GM12878 (cell line): ENCODE data around the gene IKZF1. TPM values are rescaled to one million over a fixed set of nuclear protein-coding genes. Genes with fewer than 3 reads are reported as not detected.

Experiments used
- ATAC-seq: fragments of 200-7000 bp; cut with Tn5 transposase; 3 replicates; pipeline ENCODE4 v1.9.1; 2020; ENCODE audit warnings: mild to moderate bottlenecking, moderate library complexity
- BruUV-seq: library from RNA; stranded (reverse); fragments of 400-500 nt; replicated peaks from 2 replicates; lab custom pipeline; 2021; lab: Mats Ljungman, UMichigan
- CTCF ChIA-PET: fragments of 300-600 bp; sonication (Branson Sonifier 250); formaldehyde crosslinking; extraction: SDS; loops from one replicate; lab custom pipeline; 2021; ENCODE audit warnings: inconsistent platforms; lab: Yijun Ruan, JAX
- POLR2A ChIA-PET: fragments of 350-600 bp; formaldehyde crosslinking; extraction: SDS; loops from one replicate; lab custom pipeline; 2021; ENCODE audit warnings: inconsistent platforms; lab: Charles Lee
- RAD21 ChIA-PET: fragments of 300-600 bp; sonication (Branson Sonifier 250); formaldehyde crosslinking; loops from one replicate; lab custom pipeline; 2023; ENCODE audit warnings: antibody characterized with exemption; ENCODE audit not compliant: unreplicated experiment; lab: Charles Lee
- SMC1A ChIA-PET: fragments of 300-600 bp; sonication (Branson Sonifier 250); formaldehyde crosslinking; loops from one replicate; lab custom pipeline; 2023; ENCODE audit not compliant: unreplicated experiment, uncharacterized antibody; lab: Charles Lee
- DNase-seq: peaks from one replicate; pipeline ENCODE4 v3.0.0-alpha.2; 2011; ENCODE audit warnings: low read depth, low spot score
- FAIRE-seq: peaks from 3 replicates; lab custom pipeline; 2011; peaks lifted over from hg19 to GRCh38; lab: Jason Lieb, UNC
- H2AFZ ChIP-seq: 2 replicates; pipeline ENCODE4 v1.6.0; 2011; ENCODE audit warnings: low read depth, low read length, control low read depth; ENCODE audit not compliant: control insufficient read depth
- H3K27ac ChIP-seq: 2 replicates; pipeline ENCODE4 v1.5.1; 2011; ENCODE audit warnings: control low read depth; ENCODE audit not compliant: control insufficient read depth, insufficient read depth
- H3K27me3 ChIP-seq, 2 experiments: replicated peaks in 1 of 2; 2 replicates each; pipeline versions ENCODE4 v1.6.0 to v1.6.1; 2011; ENCODE audit warnings: low read length in 1 of 2; ENCODE audit not compliant: control insufficient read depth in 2 of 2, insufficient read depth in 2 of 2
- H3K36me3 ChIP-seq, 2 experiments: 2 replicates each; pipeline ENCODE4 v1.5.1; 2011; ENCODE audit warnings: low read length in 1 of 2; ENCODE audit not compliant: control insufficient read depth in 2 of 2, insufficient read depth in 2 of 2
- H3K4me1 ChIP-seq: 2 replicates; pipeline ENCODE4 v1.6.1; 2011; ENCODE audit warnings: mild to moderate bottlenecking, low read length, moderate library complexity, mixed read lengths; ENCODE audit not compliant: control insufficient read depth, insufficient read depth
- H3K4me2 ChIP-seq: 2 replicates; pipeline ENCODE4 v1.6.0; 2011; ENCODE audit warnings: control low read depth; ENCODE audit not compliant: control insufficient read depth, insufficient read depth
- H3K4me3 ChIP-seq: fragments of 200-600 bp; sonication (generic); 2 replicates; pipeline ENCODE4 v1.5.1; 2016
- H3K79me2 ChIP-seq: 2 replicates; pipeline ENCODE4 v1.6.0; 2011; ENCODE audit warnings: low read length; ENCODE audit not compliant: control insufficient read depth, insufficient read depth
- H3K9ac ChIP-seq: 2 replicates; pipeline ENCODE4 v1.8.0; 2011; ENCODE audit warnings: low read length, control low read depth, mixed read lengths; ENCODE audit not compliant: control insufficient read depth, insufficient read depth
- H3K9me3 ChIP-seq: replicated peaks from 3 replicates; pipeline ENCODE4 v1.5.1; 2011; ENCODE audit warnings: mild to moderate bottlenecking, low read length; ENCODE audit not compliant: control insufficient read depth, insufficient read depth
- H4K20me1 ChIP-seq: 2 replicates; pipeline ENCODE4 v1.6.0; 2011; ENCODE audit not compliant: control insufficient read depth, insufficient read depth
- BHLHE40 ChIP-seq, 2 experiments: fragments of 450-650 bp in 1 of 2; IDR thresholded peaks; 2 replicates each; pipeline ENCODE4 v1.6.1; 2011 to 2017; ENCODE audit warnings: low read depth in 2 of 2, borderline replicate concordance in 1 of 2, improper control_type of control experiment in 1 of 2, low read length in 1 of 2, mild to moderate bottlenecking in 1 of 2
- EED ChIP-seq: sonication (generic); IDR thresholded peaks from 2 replicates; pipeline ENCODE4 v1.6.1; 2016; ENCODE audit warnings: antibody characterized with exemption, low read depth
- EGR1 ChIP-seq, 2 experiments: IDR thresholded peaks; 1 replicate in 1 of 2; 2 replicates in 1 of 2; pipeline ENCODE4 v1.6.1; 2011 to 2012; ENCODE audit warnings: low read depth in 2 of 2, low read length in 2 of 2, borderline replicate concordance in 1 of 2, mild to moderate bottlenecking in 1 of 2, moderate library complexity in 1 of 2
- EZH2 ChIP-seq: IDR thresholded peaks from 2 replicates; pipeline ENCODE4 v1.6.1; 2012; ENCODE audit warnings: low read depth, mild to moderate bottlenecking, control low read depth, inconsistent platforms, low read length, borderline replicate concordance; ENCODE audit not compliant: control insufficient read depth
- MEF2A ChIP-seq: IDR thresholded peaks from 2 replicates; pipeline ENCODE4 v1.6.1; 2011; ENCODE audit warnings: low read depth, mild to moderate bottlenecking, low read length, moderate library complexity; ENCODE audit not compliant: insufficient read depth
- POLR2A ChIP-seq: IDR thresholded peaks from 2 replicates; pipeline ENCODE4 v1.6.1; 2011; ENCODE audit warnings: low read depth, mild to moderate bottlenecking, low read length
- RAD21 ChIP-seq: IDR thresholded peaks from 2 replicates; pipeline ENCODE4 v1.6.1; 2011; ENCODE audit warnings: mild to moderate bottlenecking, low read depth, low read length, moderate library complexity; ENCODE audit not compliant: insufficient read depth
- RUNX3 ChIP-seq: IDR thresholded peaks from 2 replicates; pipeline ENCODE4 v1.6.1; 2012; ENCODE audit warnings: low read length, inconsistent platforms
- SMC3 ChIP-seq: IDR thresholded peaks from 2 replicates; pipeline ENCODE4 v1.6.1; 2011; ENCODE audit warnings: low read length, improper control_type of control experiment, borderline replicate concordance
- SREBF2 ChIP-seq: IDR thresholded peaks from 2 replicates; pipeline ENCODE4 v1.6.1; 2012; ENCODE audit warnings: mild to moderate bottlenecking, low read length
- SRF ChIP-seq, 2 experiments: IDR thresholded peaks; 2 replicates each; pipeline ENCODE4 v1.6.1; 2011; ENCODE audit warnings: low read depth in 2 of 2, low read length in 2 of 2, mild to moderate bottlenecking in 1 of 2, moderate library complexity in 1 of 2
- TBL1XR1 ChIP-seq: IDR thresholded peaks from 2 replicates; pipeline ENCODE4 v1.6.1; 2012; ENCODE audit warnings: low read depth, low read length, improper control_type of control experiment
- TCF3 ChIP-seq: IDR thresholded peaks from 2 replicates; pipeline ENCODE4 v1.6.1; 2012; ENCODE audit warnings: low read depth, mild to moderate bottlenecking, low read length, borderline replicate concordance; ENCODE audit not compliant: insufficient read depth
- WGBS: methylation state at CpG from one replicate; pipeline ENCODE4 v1.1.6; 2016; ENCODE audit warnings: low lambda C conversion rate; ENCODE audit not compliant: insufficient replicate concordance, insufficient coverage; ENCODE audit errors: missing lambda C conversion rate; 5-methylcytosine and 5-hydroxymethylcytosine counted together
- in situ Hi-C: fragments of 300-500 bp; cut with MboI; formaldehyde crosslinking; loops from 9 replicates; pipeline ENCODE4 v1.14.3; 2018; ENCODE audit warnings: mixed read lengths
- intact Hi-C: fragments of 100-400 bp; cut with micrococcal nuclease; formaldehyde crosslinking; loops from one replicate; pipeline ENCODE4 v1.14.2; 2022; ENCODE audit not compliant: unreplicated experiment
- polyA plus RNA-seq, 11 experiments: library from polyadenylated mRNA; depleted of rRNA in 4 of 11; unstranded in 6 of 11; stranded (reverse) in 5 of 11; fragments of >200 nt; fragmentation: Nextera tagmentation in 4 of 11; fragmentation: Illumina TruSeq in 1 of 11; extraction: Ambion mirVana in 4 of 11; extraction: Trizol in 1 of 11; gene quantifications; 1 replicate in 1 of 11; 2 replicates in 10 of 11; pipeline versions ENCODE4 v1.2.1 to v1.2.3, GENCODE V29; 2011 to 2016; ENCODE audit warnings: inconsistent platforms in 2 of 11, missing spikeins in 2 of 11, low read depth in 1 of 11
- total RNA-seq, 4 experiments: library from RNA; depleted of rRNA in 3 of 4; stranded (reverse); fragments of >200 nt in 3 of 4; fragmentation: Illumina TruSeq in 1 of 4; extraction: Trizol in 1 of 4; gene quantifications; 2 replicates each; pipeline versions ENCODE4 v1.2.1 to v1.2.3, GENCODE V29; 2013 to 2021
- TF ChIP-seq, protein P1 (sequence below): fragments of 450-650 bp; conservative IDR thresholded peaks from 2 replicates; pipeline ENCODE4 v1.6.1; 2017; ENCODE audit warnings: mild to moderate bottlenecking, moderate library complexity
- TF ChIP-seq, protein P2 (sequence below): IDR thresholded peaks from 2 replicates; pipeline ENCODE4 v1.6.1; 2011; ENCODE audit warnings: borderline replicate concordance, low read depth, mild to moderate bottlenecking, moderate library complexity, low read length; ENCODE audit not compliant: insufficient read depth, poor library complexity, severe bottlenecking

Gene IKZF1
- total and polyA plus RNA-seq, 10 of the 15 experiments (the other 5 are each of a cell fraction or from before 2014, with no cell fraction given), result 27.2 to 125 (median 71.6) TPM

DNA sequence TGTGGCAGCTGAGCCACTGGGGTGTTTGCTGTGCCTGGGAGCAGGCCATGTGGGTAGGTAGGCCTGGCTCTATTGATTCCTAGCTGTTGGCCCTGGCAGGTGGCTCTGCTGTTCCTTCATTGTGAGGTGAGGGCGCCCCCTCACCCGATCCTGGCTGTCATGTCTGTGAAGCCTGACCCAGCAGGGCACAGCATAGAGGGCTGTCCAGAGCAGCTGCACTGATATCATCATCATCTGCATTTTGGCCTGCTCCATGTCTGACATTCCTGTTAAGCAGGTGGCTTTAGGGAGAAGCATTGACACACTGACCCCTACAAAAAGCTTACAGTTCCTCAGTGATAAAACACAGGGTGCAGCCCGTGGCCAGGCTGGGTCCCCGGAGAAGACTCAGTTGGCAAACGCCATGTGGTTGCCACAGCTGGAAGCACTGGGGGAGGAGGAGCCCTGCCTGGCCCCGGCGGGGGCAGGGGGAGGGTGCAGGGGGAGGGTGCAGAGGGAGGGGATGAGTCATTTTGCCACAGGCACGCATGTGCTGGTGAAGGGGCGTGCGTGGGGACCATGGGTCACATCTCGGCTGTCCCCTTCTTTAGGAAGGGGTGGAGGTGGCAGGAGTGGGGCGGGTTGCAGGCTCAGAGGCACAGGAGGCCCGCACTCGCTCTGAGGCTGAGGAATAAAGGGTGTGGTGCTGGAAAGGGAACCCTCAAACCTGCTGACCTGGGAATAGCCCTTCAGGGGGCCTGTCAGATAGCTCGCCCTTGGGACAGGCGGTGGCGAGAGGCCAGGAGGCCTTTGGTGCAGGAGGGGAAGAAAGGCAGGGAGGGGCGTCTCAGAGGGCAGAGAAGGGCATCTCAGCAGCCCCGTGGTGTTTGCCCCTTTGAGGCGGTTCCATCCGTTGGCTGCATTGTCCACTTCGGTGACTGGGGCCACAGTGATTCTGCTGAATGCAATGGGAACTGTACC lies 31.6 kb downstream of the IKZF1 start:
- RAD21 ChIA-PET, result interaction anchor here (0.9 to 4.9 kb wide), 7 partner anchors 10 to 193 kb away, joined by 3 to 22 read pairs (median 4); no protein-coding TSS in a partner anchor
- FAIRE-seq (no peak), DNase-seq (no peak), ATAC-seq (peak; percentile 13)
- no peak overlapping the region for H3K4me3 ChIP-seq
- no peak overlapping the region for H3K9ac ChIP-seq
- H3K4me1 ChIP-seq, result peaks cover 75% of the 10 kb centered on the region
- H3K36me3 ChIP-seq, result peaks cover 0 to 4% of the 10 kb centered on the region in 2 experiments; a peak in 2 of 4 replicates
- in situ Hi-C loops (no loop called here), intact Hi-C loops (no loop called here)
- peak overlapping the region; percentile 75 for H3K27ac ChIP-seq
- no peaks in the 10 kb centered on the region for H3K27me3 ChIP-seq
- H2AFZ ChIP-seq, result no peak overlapping the region
- H3K9me3 ChIP-seq, result no peaks in the 10 kb centered on the region
- POLR2A ChIA-PET, result interaction anchor here (0.5 to 1.3 kb wide), 4 partner anchors 17 to 233 kb away, joined by 3 to 4 read pairs (median 3); no protein-coding TSS in a partner anchor
- CTCF ChIA-PET, result interaction anchor here (1.0 to 1.3 kb wide), 9 partner anchors 10 to 193 kb away, joined by 3 to 9 read pairs (median 3); no protein-coding TSS in a partner anchor
- no peaks in the 10 kb centered on the region for H4K20me1 ChIP-seq
- H3K4me2 ChIP-seq, result peak overlapping the region; percentile 26
- SMC1A ChIA-PET, result interaction anchor here (0.6 to 7.2 kb wide), 11 partner anchors 9 to 191 kb away, joined by 3 to 80 read pairs (median 3); partner anchors contain the start of gene IKZF1
- peaks cover 54% of the 10 kb centered on the region for H3K79me2 ChIP-seq
- 30% methylated on average over 15 of the region's 22 CpGs for WGBS
- no TSS peak for BruUV-seq
- TF ChIP-seq BHLHE40 (IDR thresholded peaks at IDR 0.05; ENCODE audit: borderline replicate concordance in 1 of 2, low read depth in 2 of 2, low read length in 1 of 2), result peak in 1 of 2 experiments; percentile 6; a peak in 1 of 4 replicates
- no peak for TF ChIP-seq MEF2A
- TF ChIP-seq EED, result peak; percentile 56; the same call in 1 of the 2 replicates
- peak; percentile 40 for TF ChIP-seq RUNX3
- peak; percentile 41; the same call in 1 of the 2 replicates for TF ChIP-seq TCF3
- TF ChIP-seq SREBF2, result no peak
- TF ChIP-seq EGR1 (IDR thresholded peaks at IDR 0.05; ENCODE audit: borderline replicate concordance in 1 of 2, low read depth in 2 of 2, low read length in 2 of 2), result peak in 1 of 2 experiments; percentile 40; a peak in 1 of 3 replicates
- peak; percentile 32; the same call in 1 of the 2 replicates for TF ChIP-seq RAD21
- TF ChIP-seq, protein P1, sequence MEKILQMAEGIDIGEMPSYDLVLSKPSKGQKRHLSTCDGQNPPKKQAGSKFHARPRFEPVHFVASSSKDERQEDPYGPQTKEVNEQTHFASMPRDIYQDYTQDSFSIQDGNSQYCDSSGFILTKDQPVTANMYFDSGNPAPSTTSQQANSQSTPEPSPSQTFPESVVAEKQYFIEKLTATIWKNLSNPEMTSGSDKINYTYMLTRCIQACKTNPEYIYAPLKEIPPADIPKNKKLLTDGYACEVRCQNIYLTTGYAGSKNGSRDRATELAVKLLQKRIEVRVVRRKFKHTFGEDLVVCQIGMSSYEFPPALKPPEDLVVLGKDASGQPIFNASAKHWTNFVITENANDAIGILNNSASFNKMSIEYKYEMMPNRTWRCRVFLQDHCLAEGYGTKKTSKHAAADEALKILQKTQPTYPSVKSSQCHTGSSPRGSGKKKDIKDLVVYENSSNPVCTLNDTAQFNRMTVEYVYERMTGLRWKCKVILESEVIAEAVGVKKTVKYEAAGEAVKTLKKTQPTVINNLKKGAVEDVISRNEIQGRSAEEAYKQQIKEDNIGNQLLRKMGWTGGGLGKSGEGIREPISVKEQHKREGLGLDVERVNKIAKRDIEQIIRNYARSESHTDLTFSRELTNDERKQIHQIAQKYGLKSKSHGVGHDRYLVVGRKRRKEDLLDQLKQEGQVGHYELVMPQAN, result no peak
- no peak for TF ChIP-seq TBL1XR1
- TF ChIP-seq POLR2A, result peak; percentile 45; the same call in 1 of the 2 replicates
- TF ChIP-seq SRF (IDR thresholded peaks at IDR 0.05; ENCODE audit: low read depth in 2 of 2, low read length in 2 of 2), result 0 out of 4 replicates have a peak, but pooled peaks of 1 of the 2 experiments have one; percentile 12
- TF ChIP-seq, protein P2, sequence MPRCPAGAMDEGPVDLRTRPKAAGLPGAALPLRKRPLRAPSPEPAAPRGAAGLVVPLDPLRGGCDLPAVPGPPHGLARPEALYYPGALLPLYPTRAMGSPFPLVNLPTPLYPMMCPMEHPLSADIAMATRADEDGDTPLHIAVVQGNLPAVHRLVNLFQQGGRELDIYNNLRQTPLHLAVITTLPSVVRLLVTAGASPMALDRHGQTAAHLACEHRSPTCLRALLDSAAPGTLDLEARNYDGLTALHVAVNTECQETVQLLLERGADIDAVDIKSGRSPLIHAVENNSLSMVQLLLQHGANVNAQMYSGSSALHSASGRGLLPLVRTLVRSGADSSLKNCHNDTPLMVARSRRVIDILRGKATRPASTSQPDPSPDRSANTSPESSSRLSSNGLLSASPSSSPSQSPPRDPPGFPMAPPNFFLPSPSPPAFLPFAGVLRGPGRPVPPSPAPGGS, result no peak
- TF ChIP-seq SMC3, result peak; percentile 19; the same call in 1 of the 2 replicates
- TF ChIP-seq EZH2, result no peak
